ENCODE data around the gene KCP. TPM values are rescaled to one million over a fixed set of nuclear protein-coding genes. Genes with fewer than 3 reads are reported as not detected.

Gene KCP
- total RNA-seq, 1 experiment from 2014 or later, result 5.3 TPM

- Mint-ChIP-seq H3K4me3 (no peak overlapping the region), H3K4me1 (peaks cover 22 to 31% of the 10 kb centered on the region in 2 experiments), H3K36me3 (ENCODE audit: insufficient read depth in 1 of 3, low read depth in 3 of 3) (peaks cover 0 to under 1% (median 0%) of the 10 kb centered on the region in 3 experiments; a peak in 2 of 7 replicates), H3K27me3 (ENCODE audit: low read depth) (no peaks in the 10 kb centered on the region; the same call in 1 of the 2 replicates), H3K27ac (peak overlapping the region in 1 of 3 experiments; percentile 89; a peak in 2 of 7 replicates), H3K9me3 (no peaks in the 10 kb centered on the region)
- no peak overlapping the region for H3K56ac ChIP-seq (ENCODE audit: insufficient read length, low read depth, low read length)
- H2BK20ac ChIP-seq (ENCODE audit: low read depth, low read length, poor library complexity, severe bottlenecking), result no peak overlapping the region
- 0 out of 2 replicates have a peak, but pooled peaks cover 3% of the 10 kb centered on the region for H3K4me1 ChIP-seq (ENCODE audit: insufficient read depth, low read length)
- no peak for TF ChIP-seq CTCF (conservative IDR thresholded peaks at IDR 0.05)
- no peak overlapping the region for H2BK5ac ChIP-seq (ENCODE audit: insufficient read length, low read length)
- no peaks in the 10 kb centered on the region for H3K79me1 ChIP-seq (ENCODE audit: insufficient read depth, low read depth, low read length, poor library complexity, severe bottlenecking)
- no peak overlapping the region for H3K4ac ChIP-seq (ENCODE audit: low read depth, low read length)
- H4K20me1 ChIP-seq (ENCODE audit: control insufficient read depth, insufficient read depth, insufficient read length), result no peaks in the 10 kb centered on the region
- no peak overlapping the region for H3T11ph ChIP-seq (ENCODE audit: low read length)
- H2BK15ac ChIP-seq (ENCODE audit: low read depth, low read length), result no peak overlapping the region
- no peak overlapping the region for H2AFZ ChIP-seq (ENCODE audit: low read length)
- no peak overlapping the region for H4K91ac ChIP-seq (ENCODE audit: insufficient read length, low read depth, low read length)
- no peak overlapping the region for H3K9ac ChIP-seq (ENCODE audit: extremely low read depth, insufficient read length, low read length)
- no peak overlapping the region for H2BK120ac ChIP-seq (ENCODE audit: low read depth, low read length, poor library complexity, severe bottlenecking)
- H2AK5ac ChIP-seq (ENCODE audit: insufficient read length, low read length), result no peak overlapping the region
- H3K23ac ChIP-seq (ENCODE audit: insufficient read length, low read depth, low read length), result no peak overlapping the region
- no peak overlapping the region for H3K27ac ChIP-seq (ENCODE audit: insufficient read length, low read depth, low read length)
- DNase-seq, result no peak
- H3K23me2 ChIP-seq (ENCODE audit: insufficient read length, low read depth, low read length, poor library complexity, severe bottlenecking), result peaks cover 8% of the 10 kb centered on the region
- no peaks in the 10 kb centered on the region for H3K27me3 ChIP-seq (ENCODE audit: insufficient read depth, low read length)
- no peak overlapping the region for H2BK12ac ChIP-seq (ENCODE audit: insufficient read length, low read depth, low read length)
- no peak overlapping the region for H3K4me2 ChIP-seq (ENCODE audit: insufficient read depth, insufficient read length, low read length)
- no peak overlapping the region; the same call in 1 of the 2 replicates for H3K14ac ChIP-seq (ENCODE audit: insufficient read depth, low read length)
- H3K18ac ChIP-seq (ENCODE audit: insufficient read length, low read depth, low read length), result no peak overlapping the region
- no peaks in the 10 kb centered on the region for H3K9me3 ChIP-seq (ENCODE audit: control insufficient read depth, low read depth, low read length)
- no CpG with 5 or more reads among the region's 12 CpGs for WGBS (ENCODE audit: extremely low coverage, insufficient read length, low lambda C conversion rate)
- H4K5ac ChIP-seq (ENCODE audit: insufficient read length, low read depth, low read length), result no peak overlapping the region
- H3K79me2 ChIP-seq (ENCODE audit: insufficient read depth, low read length), result no peaks in the 10 kb centered on the region; the same call in 1 of the 2 replicates
- no peak overlapping the region for H4K8ac ChIP-seq (replicated peaks; ENCODE audit: insufficient read length, low read depth, low read length)
These were observed 51.0 kb downstream of the KCP start for GRCh38 chr7:128859232-128860157.
